GM12891 (cell line): ENCODE data around the gene ZNF232.

Experiments used
- POLR2A ChIP-seq: IDR thresholded peaks from 2 replicates; pipeline ENCODE4 v1.6.1; 2011; ENCODE audit warnings: low read depth, low read length, control low read depth
- TAF1 ChIP-seq: IDR thresholded peaks from 2 replicates; pipeline ENCODE4 v1.6.1; 2011; ENCODE audit warnings: low read depth, low read length, control low read depth

- TF ChIP-seq TAF1 (no peak), POLR2A (no peak)
Observed at GRCh38 chr17:5123343-5124124, 11.9 kb upstream of the ZNF232 start.
